Renal cortical epithelial cell (primary cell): ENCODE results near the gene COL24A1. TPM values are rescaled to one million over a fixed set of nuclear protein-coding genes. Genes with fewer than 3 reads are reported as not detected.

Experiments used
- DNase-seq: peaks from one replicate; pipeline ENCODE4 v3.0.0-alpha.2; 2011; ENCODE audit warnings: low read depth
- total RNA-seq: library from RNA; depleted of rRNA; stranded (reverse); fragments of >200 nt; gene quantifications from 2 replicates; pipeline ENCODE4 v1.2.3, GENCODE V29; 2014

The COL24A1 gene
- total RNA-seq, 1 donor from 2014 or later, result 0.20 TPM

- DNase-seq, result no peak
These were observed 466.7 kb downstream of the COL24A1 start for GRCh38 chr1:85689775-85690404.

GRCh38 chr1:85683292-85684025 is 473.1 kb downstream of the COL24A1 start:
- DNase-seq, result no peak

GRCh38 chr1:85681087-85681486 is 475.5 kb downstream of the COL24A1 start:
- peak; percentile 98 for DNase-seq

Other genes with a start within 250 kb of the COL24A1 start
- 24.7 and 49.0 TPM in 2 replicates for gene ODF2L, start 239.6 kb upstream of the COL24A1 start, total RNA-seq